HG02885 (cell line): ENCODE results near the gene INSIG1.
A peak's percentile ranks its signal among the peaks of the same experiment; 100 is the strongest.

ENCODE experiments used
- ATAC-seq: cut with Tn5 transposase; IDR thresholded peaks from one replicate; pipeline ENCODE4 v1.9.1; 2021; ENCODE audit warnings: mild to moderate bottlenecking; ENCODE audit not compliant: unreplicated experiment, poor library complexity

Gene INSIG1

DNA sequence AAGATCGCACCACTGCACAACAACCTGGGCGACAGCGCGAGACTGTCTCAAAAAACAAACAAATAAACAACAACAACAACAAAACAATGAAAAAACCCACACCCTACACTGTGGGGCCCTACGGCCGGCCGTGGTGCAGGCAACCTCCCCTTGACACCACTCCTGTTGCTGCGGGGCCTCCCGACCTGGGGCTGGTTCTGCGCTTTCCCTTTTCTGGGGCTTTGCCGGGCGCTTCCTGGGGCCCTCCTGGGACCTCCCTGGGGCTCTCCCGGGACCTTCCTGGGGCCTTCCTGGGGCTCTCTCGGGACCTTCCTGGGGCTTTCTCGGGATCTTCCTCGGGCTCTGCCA lies 46.6 kb downstream of the INSIG1 start:
- peak; percentile 26 for ATAC-seq

DNA sequence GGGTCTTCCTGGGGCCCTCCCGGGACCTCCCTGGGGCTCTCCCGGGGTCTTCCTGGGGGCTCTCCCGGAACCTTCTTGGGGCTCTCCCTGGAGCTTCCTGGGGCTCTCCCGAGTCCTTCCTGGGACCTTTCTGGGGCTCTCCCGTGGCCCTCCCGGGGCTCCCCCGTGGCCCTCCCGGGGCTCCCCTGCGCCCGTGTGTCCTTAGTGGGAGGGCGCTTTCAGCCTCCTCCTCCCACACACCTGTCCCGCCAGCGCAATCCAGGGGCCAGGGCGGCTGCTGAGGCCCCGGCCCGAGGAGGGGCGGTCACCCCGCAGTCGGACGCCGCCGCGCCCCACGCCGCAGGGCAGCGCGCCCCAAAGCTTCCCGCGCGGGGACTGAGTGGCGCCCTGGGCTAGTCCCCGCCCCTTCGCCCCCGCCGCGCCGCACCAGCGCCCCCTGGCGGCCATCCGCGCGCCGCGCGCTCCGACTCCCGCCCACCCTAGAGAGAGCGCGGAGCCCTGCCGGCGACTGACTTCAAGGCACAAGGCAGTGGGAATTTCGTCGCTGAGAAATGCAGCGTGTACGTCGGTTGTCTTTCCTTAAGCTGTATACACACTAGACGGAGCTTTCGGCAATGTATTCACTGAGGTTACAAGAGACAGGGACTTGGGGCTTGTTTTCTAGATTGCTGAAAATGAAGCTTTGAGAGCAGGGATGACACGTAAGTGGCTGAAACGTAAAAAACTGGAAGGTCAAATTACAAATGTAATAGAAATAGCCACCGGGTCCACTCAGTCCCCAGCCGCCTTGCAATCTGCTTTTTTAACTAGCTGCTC lies 47.1 kb downstream of the INSIG1 start:
- peak; percentile 90 for ATAC-seq

DNA sequence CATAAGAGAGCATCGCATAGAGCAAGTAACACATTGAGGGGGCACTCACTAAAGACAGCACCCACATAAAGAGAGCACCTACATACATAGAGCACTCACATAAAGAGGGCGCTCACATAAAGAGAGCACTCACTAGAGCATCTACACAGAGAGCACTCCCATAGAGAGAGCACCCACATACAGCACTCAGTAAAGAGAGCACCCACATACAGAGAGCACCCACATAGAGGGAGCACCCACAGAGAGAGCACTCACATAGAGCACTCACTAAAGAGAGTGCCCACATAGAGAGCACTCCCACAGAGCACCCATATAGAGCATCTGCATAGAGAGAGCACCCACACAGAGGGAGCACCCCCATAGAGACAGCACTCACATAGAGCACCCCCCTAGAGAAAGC lies 47.8 kb downstream of the INSIG1 start:
- no peak for ATAC-seq

DNA sequence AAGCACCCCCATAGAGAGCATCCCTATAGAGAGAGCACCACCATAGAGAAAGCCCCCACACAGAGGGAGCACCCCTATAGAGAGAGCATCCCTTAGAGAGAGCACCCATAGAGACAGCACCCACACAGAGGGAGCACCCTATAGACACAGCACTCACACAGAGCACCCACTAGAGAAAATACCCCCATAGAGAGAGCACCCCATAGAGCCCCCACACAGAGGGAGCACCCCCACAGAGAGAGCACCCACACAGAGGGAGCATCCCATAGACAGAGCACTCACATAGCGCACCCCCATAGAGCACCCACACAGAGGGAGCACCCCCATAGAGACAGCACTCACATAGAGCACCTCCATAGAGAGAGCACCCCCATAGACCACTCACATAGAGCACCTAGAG lies 48.6 kb downstream of the INSIG1 start:
- ATAC-seq, result no peak

DNA sequence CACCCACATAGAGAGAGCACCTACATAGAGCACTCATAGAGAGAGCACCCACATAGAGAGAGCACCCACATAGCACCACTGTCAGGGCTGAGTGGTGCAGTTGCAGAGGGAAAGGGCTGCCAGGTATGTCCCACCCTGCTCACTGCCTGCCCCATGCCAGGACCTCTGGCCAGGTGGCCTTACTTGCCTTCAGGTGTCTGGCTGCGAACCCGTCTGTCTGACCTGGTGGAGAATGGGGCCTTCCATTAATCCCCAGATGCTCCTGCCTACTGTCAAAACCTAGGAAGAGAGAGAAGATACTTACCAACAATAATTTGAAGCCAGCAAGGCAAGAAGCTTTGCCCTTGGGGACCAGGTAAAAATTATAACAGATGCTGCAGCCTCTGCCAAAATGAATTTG lies 51.1 kb downstream of the INSIG1 start:
- ATAC-seq, result no peak

DNA sequence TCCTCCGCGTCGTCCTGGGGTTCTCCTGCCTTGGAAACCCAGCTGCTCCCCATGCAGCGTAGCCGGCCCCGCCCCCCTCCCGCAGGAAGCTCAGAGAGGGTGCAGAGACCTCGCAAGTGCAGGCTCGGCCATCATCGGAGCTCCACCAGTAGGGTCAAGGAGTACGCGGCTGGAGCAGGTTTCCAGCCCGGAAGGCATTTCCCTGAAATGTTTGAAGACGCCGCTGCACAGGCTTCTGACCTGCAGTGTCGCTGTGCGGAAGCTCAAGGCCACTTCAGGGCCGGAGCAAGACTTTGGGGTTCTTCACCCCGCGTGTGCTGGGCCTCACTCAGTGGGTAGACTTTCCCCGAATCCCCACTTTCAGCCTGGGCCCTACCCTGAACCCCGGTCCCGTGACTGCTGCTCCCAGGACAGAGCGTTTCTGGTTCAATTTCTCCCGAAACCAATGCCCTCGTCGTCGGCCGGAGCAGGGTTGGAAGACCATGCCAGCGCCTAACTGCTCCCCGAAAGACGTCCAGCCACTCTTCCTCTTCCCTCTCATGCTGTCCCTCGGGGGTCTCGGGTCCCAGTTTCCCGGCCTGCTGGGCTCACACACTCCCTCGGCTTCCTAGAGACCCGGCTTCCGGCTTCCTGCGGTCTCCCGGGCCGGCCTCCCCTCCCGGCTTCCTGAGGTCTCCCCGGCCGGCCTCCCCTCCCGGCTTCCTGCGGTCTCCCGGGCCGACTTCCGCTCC lies 52.1 kb downstream of the INSIG1 start:
- no peak for ATAC-seq

DNA sequence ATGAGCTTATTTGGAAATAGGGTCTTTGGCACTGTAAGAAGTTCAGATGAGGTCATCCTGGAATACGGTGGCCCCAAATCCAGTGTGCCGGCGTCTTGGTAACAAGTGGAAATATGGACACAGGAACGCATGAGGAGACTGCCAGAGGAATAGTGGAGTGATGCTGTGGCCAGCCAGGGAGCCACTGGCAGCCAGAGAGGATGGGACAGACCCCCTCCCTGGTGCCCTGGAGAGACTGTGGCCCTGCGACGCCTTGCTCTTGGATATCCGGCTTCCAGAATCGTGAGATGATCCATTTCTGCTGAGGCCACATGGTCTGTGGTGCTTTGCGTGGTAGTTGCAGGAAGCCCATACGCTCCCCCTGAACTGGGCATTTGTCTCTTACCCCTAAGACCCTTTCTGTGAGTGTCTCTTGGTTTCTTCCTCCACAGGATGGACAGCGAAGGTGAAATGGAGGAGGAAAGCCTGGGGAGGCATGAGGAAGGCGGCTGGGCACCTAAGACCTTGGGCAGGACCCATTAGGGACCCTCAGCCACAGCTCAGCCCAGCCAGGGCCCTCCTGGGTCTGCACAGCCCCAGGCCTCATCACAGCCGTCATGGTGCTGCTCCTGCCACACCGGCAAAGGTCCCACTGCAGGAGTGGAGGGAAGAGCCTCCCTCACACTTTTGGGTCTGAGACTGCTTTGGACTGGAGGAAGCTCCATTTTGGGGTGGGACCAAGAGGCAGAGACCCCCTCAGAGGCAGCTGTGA lies 53.6 kb downstream of the INSIG1 start:
- ATAC-seq, result no peak

DNA sequence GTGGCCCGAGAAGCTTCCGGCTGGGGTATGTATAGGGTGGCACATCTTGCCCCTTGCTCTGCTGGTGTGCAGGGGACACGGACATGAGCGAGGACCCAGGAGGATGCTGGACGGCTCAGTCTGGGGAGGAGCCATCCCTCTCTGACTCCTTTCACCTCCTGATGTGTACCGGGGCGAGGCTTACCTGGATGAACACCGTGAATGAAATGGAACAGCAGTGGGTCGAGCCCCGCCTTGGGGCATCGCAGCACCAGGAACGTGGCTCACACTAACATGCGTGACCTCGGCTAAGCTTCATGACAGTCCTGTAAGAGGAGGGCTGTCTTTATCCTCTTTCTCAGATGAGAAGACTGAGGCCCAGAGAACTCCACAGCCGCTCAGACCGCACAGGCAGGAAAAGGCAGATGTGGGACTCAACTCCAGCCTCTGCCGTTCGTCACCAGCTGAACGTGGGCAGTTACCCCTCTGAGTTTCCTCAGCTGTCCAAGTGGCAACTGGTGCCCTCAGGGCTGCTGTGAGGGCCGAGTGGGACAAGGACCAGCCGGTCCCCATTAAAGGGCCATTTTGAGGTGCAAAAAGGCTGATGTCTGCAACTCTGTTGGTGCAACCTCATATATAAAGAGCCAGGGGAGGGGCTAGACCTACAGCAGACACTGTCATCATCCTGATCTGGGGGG lies 54.5 kb downstream of the INSIG1 start:
- no peak for ATAC-seq

DNA sequence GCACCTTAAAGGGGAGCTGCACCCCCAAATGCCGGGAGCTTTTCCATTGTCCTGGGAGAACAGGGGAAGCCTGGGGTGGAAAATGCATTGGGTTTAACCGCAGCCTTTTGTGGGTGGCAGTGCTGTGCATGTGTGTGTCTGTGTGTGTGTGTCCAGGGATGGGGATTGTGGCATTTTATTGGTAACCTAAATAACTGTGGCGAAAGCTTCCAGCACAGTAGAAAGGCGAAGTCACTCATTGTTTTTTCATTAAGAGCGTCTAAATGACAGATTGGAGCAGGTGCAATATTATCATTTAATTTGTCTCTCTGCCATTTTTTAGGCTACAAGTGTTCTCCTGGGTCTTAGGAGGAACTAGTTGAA lies 55.1 kb downstream of the INSIG1 start:
- no peak for ATAC-seq

DNA sequence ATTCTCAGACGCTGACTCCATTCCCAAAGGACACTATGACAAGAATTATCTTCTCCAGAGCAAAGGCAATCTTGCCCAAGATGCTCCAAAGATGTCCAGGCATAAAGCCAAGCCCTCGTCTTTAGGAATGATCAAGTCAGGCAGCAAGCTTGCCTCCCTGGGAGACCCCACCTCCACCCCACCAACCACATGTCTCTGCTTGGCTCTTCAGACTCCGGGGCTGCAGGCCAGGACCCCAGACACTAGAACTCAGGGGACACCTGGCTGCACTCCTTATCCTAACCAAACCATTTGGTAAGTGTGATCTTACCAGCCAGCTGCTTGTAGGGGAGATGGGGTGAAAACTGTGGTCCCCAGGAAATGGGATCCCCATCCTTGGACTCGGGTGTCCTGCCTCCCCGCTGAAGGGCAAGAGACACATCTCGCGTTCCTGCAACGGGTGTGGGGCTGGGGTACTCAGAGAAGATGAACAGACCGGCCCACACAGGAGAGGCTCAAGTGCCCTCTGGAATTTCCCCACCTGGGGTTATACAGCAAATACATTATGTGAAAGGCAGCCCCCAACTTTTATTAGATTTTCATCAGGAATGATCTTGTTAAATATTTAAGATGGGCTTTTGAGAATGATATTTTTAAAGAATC lies 55.7 kb downstream of the INSIG1 start:
- no peak for ATAC-seq

DNA sequence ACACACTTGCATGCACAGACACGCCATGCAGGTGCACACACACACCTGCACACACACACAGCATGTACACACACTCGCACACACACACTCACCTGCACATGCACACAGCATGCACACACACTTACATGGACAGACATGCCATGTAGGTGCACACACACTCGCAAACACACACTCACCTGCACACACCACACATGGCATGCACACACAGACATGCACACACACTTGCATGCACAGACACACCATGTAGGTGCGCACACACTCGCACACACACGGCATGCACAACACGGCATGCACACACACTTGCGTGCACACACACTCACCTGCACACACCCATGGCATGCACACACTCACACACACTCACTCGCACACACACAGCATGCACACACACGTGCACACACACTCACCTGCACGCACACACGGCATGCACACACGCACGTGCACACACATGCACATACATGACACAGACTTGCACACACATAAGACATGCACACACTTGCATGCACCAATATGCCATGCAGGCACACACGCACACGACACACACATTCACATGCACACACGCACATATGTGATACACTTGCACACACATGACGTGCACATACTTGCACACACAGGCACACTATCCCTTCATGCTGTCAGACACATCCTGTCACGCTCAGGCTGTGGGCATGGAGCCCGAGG lies 56.8 kb downstream of the INSIG1 start:
- no peak for ATAC-seq

DNA sequence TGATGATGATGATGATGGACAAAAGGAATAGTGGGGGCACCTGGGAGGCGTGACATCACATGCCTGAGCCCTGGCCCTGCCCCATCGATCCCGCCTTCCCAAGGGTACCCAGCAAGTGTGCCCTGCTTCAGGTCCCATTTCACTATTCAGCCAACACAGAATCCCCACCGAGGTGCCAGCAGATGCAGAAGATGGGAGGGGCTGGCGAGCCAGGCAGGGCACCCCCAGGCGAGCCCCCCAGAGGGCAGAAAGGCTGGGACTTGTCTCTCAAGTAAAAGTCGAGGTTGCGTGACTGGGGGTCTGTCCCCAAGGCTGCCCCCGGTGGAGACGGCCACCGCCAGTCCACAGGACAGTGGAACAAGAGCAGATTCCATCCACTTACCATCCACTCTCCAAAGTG lies 57.5 kb downstream of the INSIG1 start:
- ATAC-seq, result no peak

DNA sequence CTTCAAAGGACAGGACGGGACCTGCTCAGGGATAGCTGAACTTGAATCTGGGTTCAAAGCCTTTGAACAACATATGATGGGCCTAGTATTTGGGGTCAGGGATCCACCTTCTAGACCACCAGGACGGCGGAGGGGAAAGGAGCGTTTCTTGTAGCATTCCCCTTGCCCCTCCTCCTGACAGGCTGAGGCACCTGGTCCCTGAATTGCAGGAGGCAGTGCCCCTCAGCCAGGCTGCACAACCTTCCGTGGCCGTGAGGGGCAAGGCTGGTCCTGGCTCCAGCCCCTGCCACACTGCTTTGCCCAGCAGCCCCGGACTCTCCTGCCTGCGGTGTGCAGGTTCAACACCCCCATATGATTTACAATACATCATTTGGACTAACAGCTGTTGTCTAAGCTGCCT lies 58.1 kb downstream of the INSIG1 start:
- ATAC-seq, result no peak

DNA sequence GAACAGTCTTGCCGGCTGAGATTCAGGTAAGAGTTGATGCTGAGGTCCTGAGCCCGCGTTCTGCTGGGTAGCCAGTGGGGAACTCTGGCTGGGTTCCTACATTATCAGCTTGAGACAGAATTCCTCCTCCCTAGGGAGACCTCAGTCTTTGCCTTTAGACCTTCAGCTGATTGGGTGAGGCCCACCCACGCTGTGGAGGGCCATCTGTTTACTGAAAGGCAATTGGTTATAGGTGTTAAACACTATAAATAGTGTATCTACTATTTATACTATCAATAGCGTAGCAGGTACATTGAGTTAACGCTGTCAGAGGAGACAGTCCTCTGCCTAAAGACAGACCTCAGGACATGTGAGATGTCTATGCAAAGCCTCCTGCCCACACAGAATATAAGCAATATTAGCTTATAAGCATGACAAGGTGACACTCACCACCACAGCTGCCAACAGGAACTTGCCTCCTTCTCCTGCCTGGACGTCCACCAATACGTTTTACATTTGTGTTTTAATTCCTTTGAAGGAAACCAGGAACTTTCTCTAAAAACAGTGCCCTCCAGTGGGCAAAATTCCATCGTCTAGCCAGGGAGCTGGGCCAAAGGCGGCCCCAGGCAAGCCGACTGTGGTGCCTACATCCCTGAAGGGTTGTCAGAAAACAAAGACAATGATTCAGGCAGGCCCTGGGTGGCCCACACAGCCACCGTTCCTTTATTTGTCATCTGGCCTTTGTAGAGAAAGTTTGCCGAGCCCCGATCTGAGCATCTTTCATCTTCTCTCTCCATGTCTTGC lies 58.8 kb downstream of the INSIG1 start:
- ATAC-seq, result no peak

DNA sequence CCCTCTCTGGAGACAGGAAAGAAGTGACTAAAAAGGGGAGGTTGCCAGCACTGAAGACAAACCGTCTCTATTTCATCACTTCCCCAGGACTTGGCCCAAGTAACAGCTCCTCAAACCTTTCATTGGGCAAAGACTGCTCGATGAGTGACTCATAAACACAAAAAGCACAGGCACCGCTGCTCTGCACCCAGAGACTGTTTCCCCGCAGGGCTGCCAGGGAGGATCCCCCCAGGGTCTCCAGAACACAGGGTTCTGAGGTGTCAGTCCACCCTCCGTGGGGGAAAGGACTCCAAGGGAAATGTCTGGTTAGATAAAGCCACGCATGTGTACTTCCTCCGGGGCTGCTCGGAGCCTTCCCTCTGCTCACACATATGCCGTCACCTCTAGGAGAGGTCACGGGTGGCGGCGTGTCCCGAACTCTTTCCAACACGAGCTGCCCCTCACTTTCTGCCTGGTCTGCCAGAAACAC lies 59.9 kb downstream of the INSIG1 start:
- no peak for ATAC-seq

DNA sequence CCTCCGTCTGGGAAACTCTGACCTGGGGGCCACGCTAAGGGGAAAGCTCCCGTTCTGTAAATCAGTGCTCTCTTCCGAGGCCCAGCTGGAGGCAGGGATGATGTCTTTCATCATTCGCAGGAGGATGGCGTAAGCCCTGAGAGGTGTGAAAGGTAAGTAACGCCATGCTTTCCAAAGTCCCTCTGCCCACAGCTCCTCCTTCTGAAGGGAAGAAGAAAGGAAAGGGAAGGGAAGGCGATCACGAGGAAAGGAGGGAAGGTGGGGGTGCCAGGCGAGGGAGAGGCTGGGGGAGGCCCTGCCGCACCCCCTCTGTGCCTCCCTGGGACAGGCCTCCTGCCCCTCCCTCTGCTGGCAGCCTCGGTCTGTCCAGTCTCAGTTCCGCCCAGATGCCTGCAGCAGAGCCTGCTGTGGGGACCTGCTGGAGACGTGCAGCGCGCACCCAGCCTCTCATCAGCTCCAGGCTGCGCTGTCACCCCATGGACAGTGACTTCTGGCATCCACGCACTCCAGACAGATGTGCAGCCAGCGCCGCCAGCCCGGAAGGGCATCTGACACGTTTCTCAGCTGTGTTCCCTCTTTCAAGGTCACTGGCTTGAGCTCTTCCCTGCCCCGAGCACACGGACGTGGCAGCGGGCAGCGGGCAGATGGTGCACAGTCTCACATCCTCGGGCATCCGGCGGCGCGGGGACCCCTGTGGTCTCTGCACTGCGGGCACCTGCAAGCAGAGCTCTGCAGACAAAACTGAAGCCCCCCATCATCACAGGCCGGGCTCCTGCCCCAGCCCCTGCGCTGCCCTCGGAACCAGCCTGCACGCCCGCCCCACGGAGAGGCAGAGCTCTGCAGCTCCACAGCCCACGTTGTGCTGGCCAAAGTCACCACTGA lies 60.6 kb downstream of the INSIG1 start:
- ATAC-seq, result no peak

DNA sequence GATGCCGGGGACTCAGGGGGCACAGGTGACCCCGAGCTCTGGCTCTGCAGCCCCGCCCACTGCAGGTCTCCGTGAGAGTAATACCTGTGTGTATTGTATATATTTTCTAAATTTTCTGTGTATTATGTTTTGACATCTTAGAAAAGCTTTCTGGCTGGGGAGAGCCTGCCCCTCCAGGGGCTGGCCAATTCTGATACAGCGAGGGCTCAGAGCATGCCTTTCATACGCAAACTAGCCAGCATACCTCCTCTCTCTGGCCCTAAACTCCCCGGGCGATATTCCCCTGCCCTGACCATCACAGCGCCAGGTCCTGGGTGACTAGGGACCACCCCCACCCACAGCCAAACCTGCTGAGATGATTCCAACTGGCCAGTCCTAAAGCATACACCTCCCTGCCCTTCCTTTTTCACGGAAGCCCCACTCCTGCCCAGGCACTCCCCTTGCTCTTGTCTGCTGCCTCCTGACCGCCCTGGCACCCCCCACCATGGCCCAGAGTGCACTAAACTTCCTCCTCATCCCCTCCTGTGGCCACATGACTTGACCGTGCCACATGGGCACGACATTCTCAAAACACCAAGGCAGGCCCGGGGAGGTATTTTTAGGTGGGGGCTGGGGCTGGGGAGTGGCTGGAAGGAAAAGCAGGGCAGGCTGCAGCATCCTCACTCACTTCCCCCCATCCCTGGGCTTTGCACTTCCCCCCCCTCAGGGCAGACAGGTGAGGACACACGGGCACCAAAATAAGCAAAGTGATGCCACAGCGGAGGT lies 61.5 kb downstream of the INSIG1 start:
- no peak for ATAC-seq
